Central memory CD8-positive, alpha-beta T cell (primary cell): ENCODE measurements around the gene ZNF292.
"Not testable (repeated sequence)": the region's sequence is repeated elsewhere in the genome, so short reads cannot be mapped to it uniquely, and the experiment has no call there.

Experiments
- ATAC-seq: fragments of 150-1000 bp; cut with Tn5 transposase; replicated peaks from 2 replicates; pipeline ENCODE4 v1.10.0; 2022; ENCODE audit warnings: mild to moderate bottlenecking, moderate FRiP score, moderate number of reproducible peaks; ENCODE audit not compliant: poor library complexity, severe bottlenecking; ENCODE audit errors: extremely low read depth
- DNase-seq, 2 donors: peaks; one replicate each; pipeline ENCODE4 v3.0.0; 2021; ENCODE audit warnings: low spot score in 2 of 2
- H3K27ac Mint-ChIP-seq: one replicate; pipeline ENCODE4 v1.8.0; 2022; ENCODE audit warnings: low read depth, mild to moderate bottlenecking, moderate library complexity, mixed read lengths
- H3K27me3 Mint-ChIP-seq: one replicate; pipeline ENCODE4 v1.8.0; 2022; ENCODE audit warnings: mixed read lengths
- H3K36me3 Mint-ChIP-seq: one replicate; pipeline ENCODE4 v1.8.0; 2022; ENCODE audit warnings: mild to moderate bottlenecking, moderate library complexity, mixed read lengths; ENCODE audit not compliant: insufficient read depth
- H3K4me1 Mint-ChIP-seq: one replicate; pipeline ENCODE4 v1.8.0; 2022; ENCODE audit warnings: mixed read lengths
- H3K4me3 Mint-ChIP-seq: one replicate; pipeline ENCODE4 v1.8.0; 2022; ENCODE audit warnings: mild to moderate bottlenecking, moderate library complexity, mixed read lengths
- H3K9me3 Mint-ChIP-seq: one replicate; pipeline ENCODE4 v1.8.0; 2022; ENCODE audit warnings: mixed read lengths

ZNF292 gene

DNA sequence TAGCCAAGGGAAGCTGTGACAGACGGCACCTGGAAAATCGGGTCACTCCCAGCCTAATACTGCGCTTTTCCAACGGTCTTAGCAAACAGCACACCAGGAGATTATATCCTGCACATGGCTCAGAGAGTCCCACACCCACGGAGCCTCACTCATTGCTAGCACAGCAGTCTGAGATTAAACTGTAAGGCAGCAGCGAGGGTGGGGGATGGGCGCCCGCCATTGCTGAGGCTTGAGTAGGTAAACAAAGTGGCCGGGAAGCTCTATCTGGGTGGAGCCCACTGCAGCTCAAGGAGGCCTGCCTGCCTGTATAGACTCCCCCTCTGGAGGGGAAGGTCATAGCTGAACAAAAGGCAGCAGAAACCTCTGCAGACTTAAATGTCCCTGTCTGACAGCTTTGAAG, 145.9 kb downstream of the ZNF292 start:
- not testable (repeated sequence) for H3K4me3 Mint-ChIP-seq, H3K4me1 Mint-ChIP-seq, H3K9me3 Mint-ChIP-seq, H3K27ac Mint-ChIP-seq, DNase-seq, H3K36me3 Mint-ChIP-seq, ATAC-seq
- peaks cover 92% of the 10 kb centered on the region for H3K27me3 Mint-ChIP-seq

- no peak overlapping the region for H3K27ac Mint-ChIP-seq
- H3K27me3 Mint-ChIP-seq = peaks cover 37% of the 10 kb centered on the region
- no peaks in the 10 kb centered on the region for H3K36me3 Mint-ChIP-seq
- H3K4me1 Mint-ChIP-seq = no peaks in the 10 kb centered on the region
- ATAC-seq = no peak
- peaks cover 2% of the 10 kb centered on the region for H3K9me3 Mint-ChIP-seq
- no peak overlapping the region for H3K4me3 Mint-ChIP-seq
- no peak for DNase-seq
Observed at GRCh38 chr6:87308970-87309369, 153.6 kb downstream of the ZNF292 start.

GRCh38 chr6:87312860-87313259, 157.5 kb downstream of the ZNF292 start:
- no peak overlapping the region for H3K27ac Mint-ChIP-seq
- DNase-seq = no peak
- H3K36me3 Mint-ChIP-seq = no peaks in the 10 kb centered on the region
- ATAC-seq = no peak
- no peaks in the 10 kb centered on the region for H3K9me3 Mint-ChIP-seq
- no peaks in the 10 kb centered on the region for H3K4me1 Mint-ChIP-seq
- peaks cover 50% of the 10 kb centered on the region for H3K27me3 Mint-ChIP-seq
- H3K4me3 Mint-ChIP-seq = no peak overlapping the region
